Activated naive CD8-positive, alpha-beta T cell treated with anti-CD3 and anti-CD28 coated beads, Interleukin-2, amount 50 U/mL, for 16 hours (primary cell): ENCODE data around the gene CD82.
"Not testable (repeated sequence)": the region's sequence is repeated elsewhere in the genome, so short reads cannot be mapped to it uniquely, and the experiment has no call there.

Experiments
- DNase-seq: peaks from one replicate; pipeline ENCODE4 v3.0.0-alpha.2; 2020; ENCODE audit warnings: low read depth, low spot score

Gene CD82

GRCh38 chr11:44630511-44631210 is 65.2 kb downstream of the CD82 start:
- no peak for DNase-seq

- no peak for DNase-seq
Measured at GRCh38 chr11:44631831-44632230, 66.4 kb downstream of the CD82 start.

- no peak for DNase-seq
Measured at GRCh38 chr11:44632466-44633123, 67.1 kb downstream of the CD82 start.

GRCh38 chr11:44633641-44634040 is 68.2 kb downstream of the CD82 start:
- no peak for DNase-seq

GRCh38 chr11:44634401-44635281 is 69.2 kb downstream of the CD82 start:
- DNase-seq = no peak

GRCh38 chr11:44637487-44637886 is 72.0 kb downstream of the CD82 start:
- DNase-seq = no peak

GRCh38 chr11:44638032-44638431 is 72.6 kb downstream of the CD82 start:
- no peak for DNase-seq

GRCh38 chr11:44643217-44643616 is 77.8 kb downstream of the CD82 start:
- no peak for DNase-seq

- no peak for DNase-seq
Measured at GRCh38 chr11:44645827-44646226, 80.4 kb downstream of the CD82 start.

GRCh38 chr11:44647255-44647955 is 81.9 kb downstream of the CD82 start:
- not testable (repeated sequence) for DNase-seq

- DNase-seq = no peak
Measured at GRCh38 chr11:44648109-44648508, 82.6 kb downstream of the CD82 start.

GRCh38 chr11:44651535-44652155 is 86.2 kb downstream of the CD82 start:
- DNase-seq = no peak

GRCh38 chr11:44652901-44653644 is 87.6 kb downstream of the CD82 start:
- DNase-seq = no peak

GRCh38 chr11:44654057-44654456 is 88.6 kb downstream of the CD82 start:
- no peak for DNase-seq

- no peak for DNase-seq
Measured at GRCh38 chr11:44654596-44654995, 89.1 kb downstream of the CD82 start.

GRCh38 chr11:44657836-44658505 is 92.5 kb downstream of the CD82 start:
- DNase-seq = no peak

- DNase-seq = no peak
Measured at GRCh38 chr11:44658506-44658850, 93.0 kb downstream of the CD82 start.

- no peak for DNase-seq
Measured at GRCh38 chr11:44659641-44660040, 94.2 kb downstream of the CD82 start.

- DNase-seq = not testable (repeated sequence)
Measured at GRCh38 chr11:44660535-44660934, 95.1 kb downstream of the CD82 start.

- no peak for DNase-seq
Measured at GRCh38 chr11:44661311-44661717, 95.9 kb downstream of the CD82 start.
